Activated CD8-positive, alpha-beta memory T cell treated with anti-CD3 and anti-CD28 coated beads, Interleukin-2, amount 10 ng/mL, durations not matched to agents 7 days and 5 days (primary cell): Measurements from ENCODE around the gene CTAGE4. TPM values are rescaled to one million over a fixed set of nuclear protein-coding genes. Genes with fewer than 3 reads are reported as not detected.
A peak's percentile ranks its signal among the peaks of the same experiment; 100 is the strongest.
"Not testable (repeated sequence)": the region's sequence is repeated elsewhere in the genome, so short reads cannot be mapped to it uniquely, and the experiment has no call there.

Source experiments
- ATAC-seq: fragments of 150-1000 bp; cut with Tn5 transposase; one replicate; pipeline ENCODE4 v1.10.0; 2021; ENCODE audit warnings: moderate library complexity
- CTCF ChIA-PET: fragments of 350-600 bp; sonication (Branson Sonifier 250); formaldehyde crosslinking; loops from one replicate; lab custom pipeline; 2021; ENCODE audit warnings: antibody characterized with exemption; lab: Charles Lee
- DNase-seq: peaks from one replicate; pipeline ENCODE4 v3.0.0-alpha.2; 2020
- H3K27ac Mint-ChIP-seq: one replicate; pipeline ENCODE4 v1.8.0; 2021; ENCODE audit warnings: mild to moderate bottlenecking, mixed read lengths
- H3K27me3 Mint-ChIP-seq: one replicate; pipeline ENCODE4 v1.8.0; 2021; ENCODE audit warnings: mixed read lengths
- H3K36me3 Mint-ChIP-seq: one replicate; pipeline ENCODE4 v1.8.0; 2021; ENCODE audit warnings: mild to moderate bottlenecking, mixed read lengths
- H3K4me1 Mint-ChIP-seq: one replicate; pipeline ENCODE4 v1.8.0; 2021; ENCODE audit warnings: mixed read lengths
- H3K4me3 Mint-ChIP-seq: one replicate; pipeline ENCODE4 v1.8.0; 2021; ENCODE audit warnings: mild to moderate bottlenecking, moderate library complexity, mixed read lengths
- H3K9me3 Mint-ChIP-seq: one replicate; pipeline ENCODE4 v1.8.0; 2022; ENCODE audit warnings: low read depth, mixed read lengths
- total RNA-seq, 2 experiments: library from RNA; stranded (reverse); gene quantifications; one replicate each; pipeline ENCODE4 v1.2.3, GENCODE V29; 2021

Gene CTAGE4, protein sequence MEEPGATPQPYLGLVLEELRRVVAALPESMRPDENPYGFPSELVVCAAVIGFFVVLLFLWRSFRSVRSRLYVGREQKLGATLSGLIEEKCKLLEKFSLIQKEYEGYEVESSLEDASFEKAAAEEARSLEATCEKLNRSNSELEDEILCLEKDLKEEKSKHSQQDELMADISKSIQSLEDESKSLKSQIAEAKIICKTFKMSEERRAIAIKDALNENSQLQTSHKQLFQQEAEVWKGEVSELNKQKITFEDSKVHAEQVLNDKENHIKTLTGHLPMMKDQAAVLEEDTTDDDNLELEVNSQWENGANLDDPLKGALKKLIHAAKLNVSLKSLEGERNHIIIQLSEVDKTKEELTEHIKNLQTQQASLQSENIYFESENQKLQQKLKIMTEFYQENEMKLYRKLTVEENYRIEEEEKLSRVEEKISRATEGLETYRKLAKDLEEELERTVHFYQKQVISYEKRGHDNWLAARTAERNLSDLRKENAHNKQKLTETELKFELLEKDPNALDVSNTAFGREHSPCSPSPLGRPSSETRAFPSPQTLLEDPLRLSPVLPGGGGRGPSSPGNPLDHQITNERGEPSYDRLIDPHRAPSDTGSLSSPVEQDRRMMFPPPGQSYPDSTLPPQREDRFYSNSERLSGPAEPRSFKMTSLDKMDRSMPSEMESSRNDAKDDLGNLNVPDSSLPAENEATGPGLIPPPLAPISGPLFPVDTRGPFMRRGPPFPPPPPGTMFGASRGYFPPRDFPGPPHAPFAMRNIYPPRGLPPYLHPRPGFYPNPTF
- total RNA-seq: 1 to 10 TPM; 1.2 to 1.8 TPM

DNA sequence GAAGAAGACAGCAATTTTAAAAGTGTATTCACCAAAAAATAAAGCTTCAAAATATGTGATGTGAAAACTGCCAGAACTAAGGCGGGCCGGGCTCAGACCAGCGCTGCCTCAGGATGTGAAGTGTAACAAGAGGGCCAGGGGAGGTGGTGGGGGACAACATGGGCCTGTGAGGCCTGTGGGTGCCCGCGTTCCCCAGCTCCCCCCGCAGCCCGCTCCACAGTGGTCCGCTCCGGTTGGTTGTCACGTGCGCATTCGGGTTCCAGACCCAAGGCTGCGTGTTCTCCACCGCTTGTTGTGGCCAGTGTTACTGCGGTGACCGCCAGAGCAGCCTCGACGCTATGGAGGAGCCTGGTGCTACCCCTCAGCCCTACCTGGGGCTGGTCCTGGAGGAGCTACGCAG, at the start of gene CTAGE4:
Gene CTAGE4 (plus strand): TSS at position 301 of the 400 bp plus-strand sequence. CDS start 38 bp downstream, at position 339.
- CTCF ChIA-PET, H3K9me3 Mint-ChIP-seq, H3K27me3 Mint-ChIP-seq, H3K4me3 Mint-ChIP-seq, DNase-seq, H3K4me1 Mint-ChIP-seq, H3K36me3 Mint-ChIP-seq, ATAC-seq, H3K27ac Mint-ChIP-seq: not testable (repeated sequence)

DNA sequence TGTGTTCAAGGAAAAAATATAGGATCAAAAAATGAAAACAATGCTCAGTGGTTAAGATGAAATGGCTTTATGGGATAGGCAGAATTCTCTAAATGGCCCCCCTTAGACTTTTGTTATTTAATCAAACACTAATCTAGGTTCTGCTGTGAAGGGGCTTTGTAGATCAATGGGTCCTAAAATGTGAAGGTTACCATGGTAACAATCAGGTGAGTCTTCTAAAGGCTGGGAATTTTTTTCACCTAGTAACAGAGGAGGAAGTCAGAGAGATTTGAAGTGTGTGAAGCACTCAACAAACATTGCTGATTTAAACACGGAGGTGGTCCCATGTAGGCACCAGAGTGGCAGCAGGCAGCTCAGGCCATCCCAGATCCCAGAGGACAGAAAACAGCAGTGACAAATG, 49.1 kb upstream of the CTAGE4 start:
- Mint-ChIP-seq H3K9me3 (no peaks in the 10 kb centered on the region), H3K27ac (no peak overlapping the region), H3K4me3 (no peak overlapping the region), H3K36me3 (no peaks in the 10 kb centered on the region), H3K4me1 (no peaks in the 10 kb centered on the region), H3K27me3 (peaks cover 3% of the 10 kb centered on the region)
- ATAC-seq (no peak), DNase-seq (no peak)
- CTCF ChIA-PET: interaction anchor here (0.8 kb wide), 1 partner anchor 397 kb away, joined by 3 read pairs; no protein-coding TSS in a partner anchor

DNA sequence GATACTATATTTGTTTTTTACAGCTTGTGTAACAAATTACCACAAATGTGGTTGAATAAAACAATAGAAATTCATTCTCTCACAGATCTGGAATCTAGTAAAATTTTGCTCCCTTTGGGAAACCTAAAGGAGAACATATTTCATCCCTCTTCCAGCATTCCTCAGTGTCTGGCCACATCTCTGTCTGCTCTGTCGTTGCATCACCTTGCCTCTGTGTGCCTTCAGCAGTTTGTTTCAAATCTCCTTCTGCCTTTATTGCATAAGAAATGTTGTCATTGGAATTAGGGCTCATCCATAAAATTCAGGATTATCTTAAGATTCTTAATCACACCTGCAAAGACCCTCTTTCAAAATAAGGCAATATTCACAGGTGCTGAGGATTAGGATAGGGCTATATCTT, 45.8 kb upstream of the CTAGE4 start:
- H3K4me1 Mint-ChIP-seq: no peaks in the 10 kb centered on the region
- H3K4me3 Mint-ChIP-seq: no peak overlapping the region
- CTCF ChIA-PET: no interaction called here
- no peaks in the 10 kb centered on the region for H3K36me3 Mint-ChIP-seq
- DNase-seq (no peak), ATAC-seq (no peak)
- H3K9me3 Mint-ChIP-seq: no peaks in the 10 kb centered on the region
- no peak overlapping the region for H3K27ac Mint-ChIP-seq
- H3K27me3 Mint-ChIP-seq: peaks cover 2% of the 10 kb centered on the region

DNA sequence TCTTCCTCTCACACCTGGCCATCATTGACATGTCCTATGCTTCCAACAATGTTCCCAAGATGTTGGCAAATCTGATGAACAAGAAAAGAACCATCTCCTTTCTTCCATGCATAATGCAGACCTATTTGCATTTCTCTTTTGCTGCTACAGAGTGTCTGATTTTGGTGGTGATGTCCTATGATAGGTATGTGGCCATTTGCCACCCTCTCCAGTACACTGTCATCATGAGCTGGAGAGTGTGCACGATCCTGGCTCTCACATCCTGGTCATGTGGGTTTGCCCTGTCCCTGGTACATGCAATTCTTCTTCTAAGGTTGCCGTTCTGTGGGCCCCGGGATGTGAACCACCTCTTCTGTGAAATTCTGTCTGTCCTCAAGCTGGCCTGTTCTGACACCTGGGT, 41.1 kb upstream of the CTAGE4 start:
- no peak for DNase-seq
- Mint-ChIP-seq H3K4me1 (no peaks in the 10 kb centered on the region), H3K27me3 (peaks cover 5% of the 10 kb centered on the region), H3K36me3 (no peaks in the 10 kb centered on the region), H3K9me3 (peaks cover 2% of the 10 kb centered on the region), H3K4me3 (no peak overlapping the region), H3K27ac (no peak overlapping the region)
- ATAC-seq: no peak
- CTCF ChIA-PET: no interaction called here

DNA sequence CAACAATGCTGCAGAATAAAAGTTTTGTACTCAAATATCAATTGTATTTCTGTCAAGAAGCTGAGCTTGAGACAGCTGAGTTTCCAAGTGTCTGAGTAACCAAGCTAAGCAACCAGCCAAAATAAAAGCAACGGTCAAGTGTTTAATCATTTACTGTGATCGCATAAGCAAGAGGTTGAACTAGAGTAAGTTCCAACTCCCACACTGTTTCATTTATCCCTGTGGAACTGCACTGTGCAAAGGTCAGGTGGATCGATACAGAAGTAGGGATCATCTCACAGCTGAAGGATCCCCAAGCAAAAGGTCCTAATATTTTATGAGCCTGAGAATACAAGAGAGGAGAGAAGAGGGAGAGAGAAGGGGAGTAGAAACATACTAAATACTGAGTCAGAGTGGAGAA, 38.8 kb upstream of the CTAGE4 start:
- no peak for ATAC-seq

DNA sequence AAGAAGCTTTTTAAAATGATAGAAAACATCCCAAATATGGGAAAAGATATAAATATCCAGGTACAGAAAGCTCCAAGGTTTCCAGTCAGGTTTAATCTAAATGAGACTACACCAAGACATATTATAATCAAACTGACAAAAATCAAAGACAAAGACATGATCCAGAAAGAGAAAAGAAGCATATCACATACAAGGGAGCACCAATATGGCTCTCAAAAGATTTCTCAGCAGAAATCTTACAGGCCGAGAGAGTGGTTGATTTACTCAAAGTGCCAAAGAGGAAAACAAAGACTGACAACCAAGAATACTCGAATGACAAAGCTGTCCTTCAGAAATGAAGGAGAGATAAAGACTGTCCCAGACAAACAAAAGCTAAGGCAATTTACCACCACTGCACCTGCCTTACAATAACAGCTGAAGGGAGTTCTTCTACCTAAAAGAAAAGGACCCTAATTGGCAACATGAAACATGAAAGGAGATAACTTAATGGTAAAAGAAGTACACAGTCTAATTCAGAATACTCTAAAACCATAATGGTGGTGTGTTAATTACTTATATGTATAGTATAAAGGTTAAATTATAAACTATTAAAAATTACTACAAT, 34.9 kb upstream of the CTAGE4 start:
- H3K4me3 Mint-ChIP-seq: no peak overlapping the region
- CTCF ChIA-PET: interaction anchor here (1.3 kb wide), 1 partner anchor 20 kb away, joined by 5 read pairs; no protein-coding TSS in a partner anchor
- peaks cover 4% of the 10 kb centered on the region for H3K36me3 Mint-ChIP-seq
- no peak for DNase-seq
- H3K4me1 Mint-ChIP-seq: no peaks in the 10 kb centered on the region
- peaks cover 15% of the 10 kb centered on the region for H3K27me3 Mint-ChIP-seq
- H3K27ac Mint-ChIP-seq: no peak overlapping the region
- no peak for ATAC-seq
- H3K9me3 Mint-ChIP-seq: peaks cover 16% of the 10 kb centered on the region

More for the DNA sequence above, 38.8 kb upstream of the CTAGE4 start:
- no peak for DNase-seq
- Mint-ChIP-seq H3K27ac (no peak overlapping the region), H3K9me3 (peaks cover 16% of the 10 kb centered on the region), H3K27me3 (peaks cover 8% of the 10 kb centered on the region), H3K4me3 (no peak overlapping the region), H3K4me1 (no peaks in the 10 kb centered on the region), H3K36me3 (peaks cover 4% of the 10 kb centered on the region)
- CTCF ChIA-PET: interaction anchor here (1.0 kb wide), 1 partner anchor 17 kb away, joined by 3 read pairs; no protein-coding TSS in a partner anchor

DNA sequence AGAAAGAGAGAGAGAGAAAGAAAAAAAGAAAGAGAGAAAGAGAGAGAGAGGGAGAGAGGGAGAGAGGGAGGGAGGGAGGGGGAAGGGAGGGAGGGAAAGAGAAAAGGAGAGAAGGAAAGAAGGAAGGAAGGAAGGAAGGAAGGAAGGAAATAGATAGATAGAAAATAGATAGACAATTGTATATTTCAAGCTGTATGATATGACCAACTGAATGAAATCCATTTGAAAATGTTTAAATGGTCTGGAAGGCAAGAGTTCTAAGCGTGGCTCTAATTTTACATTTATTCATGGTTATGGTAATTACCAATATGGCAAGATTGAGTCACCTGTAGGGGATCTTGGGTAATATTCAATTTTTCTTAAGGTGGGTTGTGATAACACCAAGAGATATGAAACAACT, 24.4 kb upstream of the CTAGE4 start:
- Mint-ChIP-seq H3K9me3 (no peaks in the 10 kb centered on the region), H3K27me3 (peaks cover 31% of the 10 kb centered on the region), H3K4me1 (no peaks in the 10 kb centered on the region), H3K36me3 (no peaks in the 10 kb centered on the region), H3K27ac (no peak overlapping the region), H3K4me3 (no peak overlapping the region)
- DNase-seq: no peak
- CTCF ChIA-PET: no interaction called here
- ATAC-seq: no peak

DNA sequence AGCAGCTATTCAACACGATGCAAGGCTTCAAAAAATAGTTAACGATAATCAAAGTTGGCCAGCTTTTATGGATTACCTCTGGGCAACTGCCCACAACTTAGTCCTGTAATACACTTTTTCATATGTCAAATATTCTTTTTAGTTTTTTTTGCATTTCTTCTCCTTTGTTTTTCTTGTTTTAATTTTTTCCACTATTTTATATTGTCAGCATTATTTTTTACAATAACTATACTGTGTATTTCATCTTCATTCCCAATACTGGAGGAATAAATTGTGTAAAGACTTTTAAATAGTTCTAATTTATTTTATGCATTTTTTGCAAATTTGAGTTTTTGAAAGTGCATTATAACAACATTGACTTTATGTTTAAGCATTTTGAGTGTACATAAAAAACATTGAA, 18.5 kb upstream of the CTAGE4 start:
- Mint-ChIP-seq H3K27me3 (peaks cover 17% of the 10 kb centered on the region), H3K9me3 (no peaks in the 10 kb centered on the region), H3K27ac (no peak overlapping the region), H3K4me3 (no peak overlapping the region), H3K4me1 (no peaks in the 10 kb centered on the region), H3K36me3 (no peaks in the 10 kb centered on the region)
- CTCF ChIA-PET: no interaction called here
- ATAC-seq (no peak), DNase-seq (no peak)

DNA sequence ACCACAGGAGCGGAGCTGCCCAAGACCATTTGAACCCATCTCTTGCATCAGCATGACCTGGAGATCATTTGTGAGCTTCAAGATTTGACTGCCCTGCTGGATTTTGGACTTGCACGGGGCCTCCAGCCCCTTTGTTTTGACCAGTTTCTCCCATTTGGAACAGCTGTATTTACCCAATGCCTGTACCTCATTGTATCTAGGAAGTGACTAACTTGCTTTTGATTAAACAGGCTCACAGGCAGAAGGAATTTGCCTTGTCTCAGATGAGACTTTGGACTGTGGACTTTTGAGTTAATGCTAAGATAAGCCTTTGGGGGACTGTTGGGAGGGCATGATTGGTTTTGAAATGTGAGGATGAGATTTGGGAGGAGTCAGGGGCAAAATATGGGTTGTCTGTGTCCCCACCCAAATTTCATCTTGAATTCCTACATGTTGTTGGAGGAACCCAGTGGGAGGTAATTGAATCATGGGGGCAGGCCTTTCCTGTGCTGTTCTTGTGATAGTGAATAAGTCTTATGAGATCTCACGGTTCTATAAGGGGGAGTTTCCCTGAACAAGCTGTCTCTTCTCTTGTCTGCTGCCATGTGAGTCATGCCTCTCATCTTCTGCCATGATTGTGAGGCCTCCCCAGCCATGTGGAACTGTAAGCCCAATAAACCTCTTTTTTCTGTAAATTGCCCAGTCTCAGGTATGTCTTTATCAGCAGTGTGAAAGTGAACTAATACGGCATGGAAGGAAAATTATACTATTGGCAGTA, 11.5 kb upstream of the CTAGE4 start:
- H3K4me1 Mint-ChIP-seq, H3K9me3 Mint-ChIP-seq, DNase-seq, ATAC-seq, H3K36me3 Mint-ChIP-seq, H3K4me3 Mint-ChIP-seq, H3K27ac Mint-ChIP-seq, CTCF ChIA-PET, H3K27me3 Mint-ChIP-seq: not testable (repeated sequence)

DNA sequence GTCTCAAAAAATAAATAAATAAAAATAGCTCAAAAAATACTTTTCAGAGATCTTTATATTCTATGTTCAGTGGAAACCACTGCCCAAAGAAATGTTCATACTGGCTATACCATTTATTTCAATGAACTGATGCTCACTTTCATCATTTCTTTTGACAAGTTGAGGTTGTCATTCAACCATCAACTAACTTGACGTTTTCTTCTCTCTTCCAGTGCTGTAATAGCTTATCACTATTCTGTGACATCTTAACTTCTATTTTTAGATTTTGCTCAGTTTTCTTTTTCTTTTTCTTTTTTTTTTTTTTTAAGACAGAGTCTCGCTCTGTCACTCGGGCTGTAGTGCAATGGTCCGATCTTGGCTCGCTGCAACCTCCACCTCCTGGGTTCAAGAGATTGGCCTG, 8.7 kb upstream of the CTAGE4 start:
- Mint-ChIP-seq H3K27ac (no peak overlapping the region), H3K27me3 (peaks cover 7% of the 10 kb centered on the region), H3K9me3 (no peaks in the 10 kb centered on the region), H3K36me3 (no peaks in the 10 kb centered on the region), H3K4me1 (no peaks in the 10 kb centered on the region), H3K4me3 (no peak overlapping the region)
- DNase-seq (no peak), ATAC-seq (no peak)
- CTCF ChIA-PET: interaction anchor here (1.2 kb wide), 1 partner anchor 217 kb away, joined by 6 read pairs; no protein-coding TSS in a partner anchor

DNA sequence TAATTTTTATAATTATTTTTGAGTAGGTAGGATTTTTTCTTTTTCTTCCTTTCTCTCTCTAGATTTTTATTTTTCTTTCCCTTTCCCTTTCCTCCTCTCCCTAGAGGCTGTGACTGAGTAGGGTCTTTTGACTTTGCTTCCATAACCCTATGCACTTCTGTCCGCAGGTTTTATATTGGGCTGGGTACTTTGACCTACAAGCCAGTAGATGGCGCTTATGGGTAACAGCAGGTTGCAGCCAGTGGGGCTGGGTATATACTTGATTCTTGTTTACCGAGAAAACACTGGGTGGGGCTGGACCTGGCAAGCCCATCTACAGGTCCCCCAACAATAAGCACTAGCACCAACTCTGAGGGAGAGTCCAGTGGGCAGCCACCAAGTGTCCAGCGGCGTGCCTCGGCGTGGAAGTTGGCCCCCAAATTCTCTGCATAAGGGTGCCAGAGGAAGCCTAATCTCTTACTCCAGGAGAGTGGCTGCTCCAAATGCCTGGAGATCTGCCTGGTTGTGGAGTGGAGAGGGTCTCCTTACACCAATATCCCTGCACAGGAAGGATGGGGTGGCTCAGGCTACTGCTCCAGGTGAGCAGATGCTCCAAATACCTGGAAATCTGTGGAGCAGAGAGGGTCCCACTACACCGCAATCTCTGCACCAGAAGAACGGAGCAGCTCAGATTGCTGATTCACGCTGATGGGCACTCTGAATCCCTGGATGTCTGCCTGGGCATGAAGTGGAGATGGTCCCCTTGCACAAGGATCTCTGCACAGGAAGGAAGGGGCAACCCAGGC, 4.7 kb upstream of the CTAGE4 start:
- peak; percentile 84 for ATAC-seq
- peak; percentile 49 for DNase-seq
- H3K36me3 Mint-ChIP-seq, H3K27me3 Mint-ChIP-seq, H3K4me3 Mint-ChIP-seq, H3K9me3 Mint-ChIP-seq, H3K4me1 Mint-ChIP-seq, H3K27ac Mint-ChIP-seq: not testable (repeated sequence)
- CTCF ChIA-PET: interaction anchor here (1.2 to 1.6 kb wide), 2 partner anchors 207 to 212 kb away, joined by 3 to 8 read pairs; no protein-coding TSS in a partner anchor

DNA sequence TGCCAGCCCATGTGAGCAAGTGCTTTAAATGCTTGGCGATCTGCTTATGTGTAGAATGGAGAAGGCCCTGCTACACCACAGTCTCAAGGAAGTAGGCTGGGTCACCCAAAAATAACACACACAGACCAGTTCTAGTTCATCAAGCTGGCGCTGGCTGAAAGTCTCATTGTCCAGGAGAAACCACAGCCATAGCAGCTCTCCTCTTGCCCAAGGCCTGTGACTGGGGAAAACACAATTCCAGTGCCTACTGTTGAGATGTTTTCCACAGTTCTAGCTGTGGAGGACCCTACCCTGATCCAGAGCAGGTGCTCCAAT, 4.1 kb upstream of the CTAGE4 start:
- CTCF ChIA-PET, DNase-seq, H3K27ac Mint-ChIP-seq, H3K36me3 Mint-ChIP-seq, H3K4me3 Mint-ChIP-seq, H3K27me3 Mint-ChIP-seq, ATAC-seq, H3K9me3 Mint-ChIP-seq, H3K4me1 Mint-ChIP-seq: not testable (repeated sequence)
